Bronchial epithelial cell (primary cell): ENCODE results near the gene DACT2. TPM values are rescaled to one million over a fixed set of nuclear protein-coding genes. Genes with fewer than 3 reads are reported as not detected.
"Not testable (repeated sequence)": the region's sequence is repeated elsewhere in the genome, so short reads cannot be mapped to it uniquely, and the experiment has no call there.

Experiments
- DNase-seq: peaks from one replicate; pipeline ENCODE4 v3.0.0-alpha.2; 2010; ENCODE audit warnings: low read depth
- FAIRE-seq: peaks from 2 replicates; lab custom pipeline; 2011; peaks lifted over from hg19 to GRCh38; lab: Jason Lieb, UNC
- H3K27me3 ChIP-seq: 2 replicates; pipeline ENCODE4 v1.5.1; 2011; ENCODE audit warnings: low read length; ENCODE audit not compliant: control insufficient read depth, insufficient read depth
- H3K36me3 ChIP-seq: 2 replicates; pipeline ENCODE4 v1.5.1; 2011; ENCODE audit warnings: low read length; ENCODE audit not compliant: control insufficient read depth, insufficient read depth
- H3K4me3 ChIP-seq: 2 replicates; pipeline ENCODE4 v1.5.1; 2011; ENCODE audit warnings: mild to moderate bottlenecking, low read depth, low read length, control low read depth
- total RNA-seq: library from RNA; depleted of rRNA; stranded (reverse); fragments of >200 nt; gene quantifications from 2 replicates; pipeline ENCODE4 v1.2.1, GENCODE V29; 2014
- TF ChIP-seq, protein P1 (sequence below): IDR thresholded peaks from 2 replicates; pipeline ENCODE4 v1.5.1; 2011; ENCODE audit warnings: mild to moderate bottlenecking, moderate library complexity, low read length, control low read depth, inconsistent platforms; ENCODE audit not compliant: insufficient read depth, severe bottlenecking

Gene DACT2
- total RNA-seq, 1 donor from 2014 or later: 1.3 TPM

DNA sequence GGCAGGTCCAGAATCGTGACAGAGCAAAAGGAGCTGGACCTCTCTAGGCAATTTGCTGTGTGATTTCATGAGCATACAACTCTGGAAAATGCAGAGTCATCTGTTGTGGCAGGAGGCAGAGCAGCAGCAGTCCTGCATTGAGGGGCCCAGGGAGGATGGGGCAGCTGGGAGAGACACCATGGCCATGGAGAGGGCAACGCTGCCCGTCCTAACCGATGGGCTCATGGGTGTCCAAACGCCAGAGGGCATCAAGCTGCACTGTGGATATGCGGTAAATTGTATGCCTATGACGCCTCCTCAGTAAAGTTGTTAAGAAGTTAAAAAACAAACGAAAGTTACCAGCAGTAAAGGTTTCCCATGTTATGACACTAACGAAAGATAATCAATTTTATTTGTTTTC is 42.2 kb upstream of the DACT2 start:
- TF ChIP-seq, protein P1, sequence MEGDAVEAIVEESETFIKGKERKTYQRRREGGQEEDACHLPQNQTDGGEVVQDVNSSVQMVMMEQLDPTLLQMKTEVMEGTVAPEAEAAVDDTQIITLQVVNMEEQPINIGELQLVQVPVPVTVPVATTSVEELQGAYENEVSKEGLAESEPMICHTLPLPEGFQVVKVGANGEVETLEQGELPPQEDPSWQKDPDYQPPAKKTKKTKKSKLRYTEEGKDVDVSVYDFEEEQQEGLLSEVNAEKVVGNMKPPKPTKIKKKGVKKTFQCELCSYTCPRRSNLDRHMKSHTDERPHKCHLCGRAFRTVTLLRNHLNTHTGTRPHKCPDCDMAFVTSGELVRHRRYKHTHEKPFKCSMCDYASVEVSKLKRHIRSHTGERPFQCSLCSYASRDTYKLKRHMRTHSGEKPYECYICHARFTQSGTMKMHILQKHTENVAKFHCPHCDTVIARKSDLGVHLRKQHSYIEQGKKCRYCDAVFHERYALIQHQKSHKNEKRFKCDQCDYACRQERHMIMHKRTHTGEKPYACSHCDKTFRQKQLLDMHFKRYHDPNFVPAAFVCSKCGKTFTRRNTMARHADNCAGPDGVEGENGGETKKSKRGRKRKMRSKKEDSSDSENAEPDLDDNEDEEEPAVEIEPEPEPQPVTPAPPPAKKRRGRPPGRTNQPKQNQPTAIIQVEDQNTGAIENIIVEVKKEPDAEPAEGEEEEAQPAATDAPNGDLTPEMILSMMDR: no peak
- DNase-seq: no peak
- no peak for FAIRE-seq
- Histone ChIP-seq H3K36me3 (no peaks in the 10 kb centered on the region), H3K27me3 (no peaks in the 10 kb centered on the region), H3K4me3 (no peak overlapping the region)

GRCh38 chr6:168359794-168360193 is 40.2 kb upstream of the DACT2 start:
- no peak for FAIRE-seq
- H3K36me3 ChIP-seq: no peaks in the 10 kb centered on the region
- no peak overlapping the region for H3K4me3 ChIP-seq
- H3K27me3 ChIP-seq: no peaks in the 10 kb centered on the region
- DNase-seq: no peak
- TF ChIP-seq, protein P1: no peak

DNA sequence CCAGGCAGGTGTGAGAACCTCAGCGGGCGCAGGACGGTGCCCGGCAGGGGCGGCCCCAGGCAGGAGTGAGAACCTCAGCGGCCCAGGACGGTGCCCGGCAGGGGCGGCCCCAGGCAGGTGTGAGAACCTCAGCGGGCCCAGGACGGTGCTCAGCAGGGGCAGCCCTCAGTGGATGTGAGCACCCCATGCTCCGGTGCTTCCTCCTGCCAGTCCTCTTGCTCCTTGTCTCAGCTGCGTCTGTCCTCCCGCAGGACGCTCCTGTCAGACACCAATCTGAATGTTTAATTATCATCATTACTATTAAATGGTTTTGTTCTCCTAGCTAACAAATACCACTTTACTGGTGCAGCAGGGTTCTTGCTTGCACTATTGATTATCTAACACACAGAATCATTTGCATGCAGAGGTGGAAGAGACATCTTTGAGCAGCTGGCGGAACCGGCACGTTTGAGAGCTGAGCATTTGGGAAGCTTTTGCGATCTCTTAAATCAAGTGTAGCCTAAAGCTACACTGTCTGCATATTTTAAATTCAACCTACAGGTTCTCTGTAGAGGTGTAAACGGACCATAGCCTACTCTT is 39.4 kb upstream of the DACT2 start:
- Histone ChIP-seq H3K4me3 (no peak overlapping the region), H3K27me3 (no peaks in the 10 kb centered on the region), H3K36me3 (no peaks in the 10 kb centered on the region)
- DNase-seq (no peak), FAIRE-seq (no peak)
- TF ChIP-seq, protein P1: no peak

DNA sequence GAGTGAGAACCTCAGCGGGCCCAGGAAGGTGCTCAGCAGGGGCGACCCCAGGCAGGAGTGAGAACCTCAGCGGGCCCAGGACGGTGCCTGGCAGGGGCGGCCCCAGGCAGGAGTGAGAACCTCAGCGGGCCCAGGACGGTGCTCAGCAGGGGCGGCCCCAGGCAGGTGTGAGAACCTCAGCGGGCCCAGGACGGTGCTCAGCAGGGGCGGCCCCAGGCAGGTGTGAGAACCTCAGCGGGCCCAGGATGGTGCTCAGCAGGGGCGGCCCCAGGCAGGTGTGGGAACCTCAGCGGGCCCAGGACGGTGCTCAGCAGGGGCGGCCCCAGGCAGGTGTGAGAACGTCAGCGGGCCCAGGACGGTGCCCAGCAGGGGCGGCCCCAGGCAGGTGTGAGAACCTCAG is 37.3 kb upstream of the DACT2 start:
- H3K4me3 ChIP-seq, H3K27me3 ChIP-seq, H3K36me3 ChIP-seq, DNase-seq, FAIRE-seq: not testable (repeated sequence)

- FAIRE-seq: no peak
- TF ChIP-seq, protein P1: peak; percentile 32
- no peaks in the 10 kb centered on the region for H3K36me3 ChIP-seq
- no peak for DNase-seq
- H3K4me3 ChIP-seq: no peak overlapping the region
- H3K27me3 ChIP-seq: no peaks in the 10 kb centered on the region
These were observed 36.3 kb upstream of the DACT2 start for GRCh38 chr6:168355716-168356522.

DNA sequence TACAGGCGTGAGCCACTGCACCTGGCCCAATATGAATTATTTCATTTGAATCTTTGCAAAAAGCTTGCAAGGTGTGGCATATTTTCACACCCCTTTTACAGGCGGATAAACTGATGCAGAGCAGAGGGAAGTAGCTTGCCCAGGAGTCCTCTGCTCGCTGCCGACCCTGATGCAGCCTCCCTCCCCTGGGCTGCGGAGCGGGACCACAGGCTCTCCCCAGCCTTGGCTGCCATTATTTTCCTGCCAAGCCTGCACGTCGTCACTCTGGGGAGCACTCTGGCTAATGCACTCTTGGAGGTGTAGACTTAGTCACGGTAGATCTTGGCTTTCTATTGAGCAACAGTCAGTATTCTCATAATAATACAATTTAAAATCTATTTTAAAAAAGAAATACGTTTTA is 34.8 kb upstream of the DACT2 start:
- no peak for DNase-seq
- H3K27me3 ChIP-seq: no peaks in the 10 kb centered on the region
- TF ChIP-seq, protein P1: no peak
- no peaks in the 10 kb centered on the region for H3K36me3 ChIP-seq
- no peak for FAIRE-seq
- no peak overlapping the region for H3K4me3 ChIP-seq
